B cell (primary cell): ENCODE data around the gene AHRR. TPM values are rescaled to one million over a fixed set of nuclear protein-coding genes. Genes with fewer than 3 reads are reported as not detected.
"Not testable (repeated sequence)": the region's sequence is repeated elsewhere in the genome, so short reads cannot be mapped to it uniquely, and the experiment has no call there.

ENCODE experiments used
- ATAC-seq: fragments of 200-7000 bp; cut with Tn5 transposase; one replicate; pipeline ENCODE4 v1.10.0; 2021; ENCODE audit warnings: low read depth, mild to moderate bottlenecking, moderate number of reproducible peaks, moderate library complexity
- CTCF ChIA-PET: fragments of 350-600 bp; sonication (Branson Sonifier 250); formaldehyde crosslinking; loops from one replicate; lab custom pipeline; 2021; ENCODE audit warnings: antibody characterized with exemption, inconsistent platforms; lab: Charles Lee
- POLR2A ChIA-PET: fragments of 350-600 bp; sonication (Branson Sonifier 250); formaldehyde crosslinking; loops from one replicate; lab custom pipeline; 2021; ENCODE audit warnings: antibody characterized with exemption; lab: Charles Lee
- DNase-seq: peaks from one replicate; pipeline ENCODE4 v3.0.0; 2013
- H2AFZ ChIP-seq: 2 replicates; pipeline ENCODE4 v1.6.1; 2012; ENCODE audit warnings: mild to moderate bottlenecking, low read depth, low read length; ENCODE audit not compliant: insufficient read depth, poor library complexity, severe bottlenecking
- H3K27ac ChIP-seq, 2 donors: 1 replicate in 1 of 2; 2 replicates in 1 of 2; pipeline ENCODE4 v1.5.1; 2012 to 2013; ENCODE audit warnings: low read length in 2 of 2, mild to moderate bottlenecking in 2 of 2, moderate library complexity in 1 of 2
- H3K27me3 ChIP-seq, 4 experiments: fragments of 200-600 bp in 1 of 4; sonication (generic) in 1 of 4; replicated peaks in 1 of 4; 1 replicate in 2 of 4; 2 replicates in 2 of 4; pipeline versions ENCODE4 v1.6.1 to v1.7.0; 2013 to 2016; ENCODE audit warnings: low read length in 3 of 4, mild to moderate bottlenecking in 2 of 4, mixed read lengths in 1 of 4, moderate library complexity in 1 of 4; ENCODE audit not compliant: insufficient read depth in 4 of 4, control insufficient read depth in 3 of 4; ENCODE audit errors: control extremely low read depth in 1 of 4
- H3K36me3 ChIP-seq, 2 experiments: replicated peaks in 1 of 2; 1 replicate in 1 of 2; 2 replicates in 1 of 2; pipeline versions ENCODE4 v1.6.1 to v1.7.1; 2013; ENCODE audit warnings: low read length in 1 of 2; ENCODE audit not compliant: insufficient read depth in 2 of 2, control insufficient read depth in 1 of 2; ENCODE audit errors: control extremely low read depth in 1 of 2, extremely low read depth in 1 of 2
- H3K4me1 ChIP-seq, 2 donors: fragments of 200-600 bp in 1 of 2; sonication (generic) in 1 of 2; 1 replicate in 1 of 2; 2 replicates in 1 of 2; pipeline versions ENCODE4 v1.5.1 to v1.6.1; 2013 to 2017; ENCODE audit warnings: low read length in 2 of 2; ENCODE audit not compliant: control insufficient read depth in 2 of 2, insufficient read depth in 2 of 2
- H3K4me2 ChIP-seq: replicated peaks from 2 replicates; pipeline ENCODE3; 2012; ENCODE audit warnings: mild to moderate bottlenecking, low read depth, low read length; ENCODE audit not compliant: poor library complexity, severe bottlenecking
- H3K4me3 ChIP-seq, 5 experiments: fragments of 200-600 bp in 1 of 5; sonication (generic) in 1 of 5; 1 replicate in 3 of 5; 2 replicates in 2 of 5; pipeline versions ENCODE4 v1.5.1 to v1.7.0; 2011 to 2016; ENCODE audit warnings: low read length in 4 of 5, mild to moderate bottlenecking in 4 of 5, low read depth in 2 of 5, control low read depth in 1 of 5, moderate library complexity in 1 of 5; ENCODE audit not compliant: insufficient read depth in 1 of 5; ENCODE audit errors: control extremely low read depth in 1 of 5, extremely low read depth in 1 of 5
- H3K79me2 ChIP-seq: fragments of 200-600 bp; sonication (generic); one replicate; pipeline ENCODE4 v1.6.0; 2016; ENCODE audit warnings: low read length; ENCODE audit not compliant: control insufficient read depth, insufficient read depth
- H3K9ac ChIP-seq: fragments of 200-600 bp; sonication (generic); 2 replicates; pipeline ENCODE4 v1.6.1; 2017; ENCODE audit warnings: mild to moderate bottlenecking, low read length, moderate library complexity
- H3K9me3 ChIP-seq, 3 donors: one replicate each; pipeline versions ENCODE4 v1.6.1 to v1.7.1; 2013; ENCODE audit warnings: low read length in 2 of 3; ENCODE audit not compliant: control insufficient read depth in 2 of 3, insufficient read depth in 1 of 3; ENCODE audit errors: control extremely low read depth in 1 of 3
- H4K20me1 ChIP-seq: 2 replicates; pipeline ENCODE4 v1.6.0; 2012; ENCODE audit warnings: mild to moderate bottlenecking, low read length; ENCODE audit not compliant: insufficient read depth, control insufficient read depth, poor library complexity, severe bottlenecking
- H3K27ac Mint-ChIP-seq: one replicate; pipeline ENCODE4 v1.8.0; 2021; ENCODE audit warnings: mixed read lengths
- H3K27me3 Mint-ChIP-seq: one replicate; pipeline ENCODE4 v1.8.0; 2021; ENCODE audit warnings: mixed read lengths
- H3K4me1 Mint-ChIP-seq: one replicate; pipeline ENCODE4 v1.8.0; 2021; ENCODE audit warnings: mixed read lengths
- H3K4me3 Mint-ChIP-seq: one replicate; pipeline ENCODE4 v1.8.0; 2021; ENCODE audit warnings: mixed read lengths
- H3K9me3 Mint-ChIP-seq: one replicate; pipeline ENCODE4 v1.8.0; 2022; ENCODE audit warnings: mixed read lengths; ENCODE audit not compliant: insufficient read depth
- WGBS: methylation state at CpG from one replicate; pipeline ENCODE4 v1.1.5; 2013; ENCODE audit warnings: missing lambda C conversion rate; ENCODE audit not compliant: insufficient coverage; 5-methylcytosine and 5-hydroxymethylcytosine counted together
- intact Hi-C: fragments of 100-400 bp; cut with micrococcal nuclease; formaldehyde crosslinking; loops from one replicate; pipeline ENCODE4 v1.10.0; 2022
- polyA plus RNA-seq: library from polyadenylated mRNA; depleted of rRNA; stranded (reverse); fragments of >200 nt; gene quantifications from 2 replicates; pipeline ENCODE4 v1.2.3, GENCODE V29; 2012
- total RNA-seq, 2 donors: library from RNA; stranded (reverse); fragments of 120-200 nt in 1 of 2; gene quantifications; 1 replicate in 1 of 2; 2 replicates in 1 of 2; pipeline versions ENCODE4 v1.2.3 to v1.2.4, GENCODE V29; 2013 to 2022

Gene AHRR
- total and polyA plus RNA-seq, 2 donors (not counting 1 experiment from before 2014, with no cell fraction given): 0.13 to 1.7 TPM

DNA sequence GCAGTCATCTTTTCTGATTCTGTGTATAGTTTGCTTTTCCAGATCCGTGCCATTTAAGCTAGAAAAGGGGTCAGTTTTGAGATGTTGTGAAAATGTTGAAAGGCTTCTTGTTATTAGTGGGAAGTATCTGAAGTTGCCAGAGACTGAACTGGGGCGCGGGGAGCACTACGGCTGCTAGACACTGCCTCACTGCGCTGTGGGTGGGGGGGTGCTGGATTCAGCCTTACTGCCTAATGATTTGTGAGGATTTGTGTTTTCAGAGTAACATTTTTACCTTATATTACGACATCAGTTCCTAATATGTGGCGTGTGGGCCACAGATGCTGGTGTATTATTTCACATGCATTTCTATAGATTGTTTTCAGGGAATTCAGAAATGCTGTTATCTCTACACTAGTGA is 48.0 kb upstream of the AHRR start:
- not testable (repeated sequence) for H3K4me3 ChIP-seq, H3K27ac Mint-ChIP-seq
- peaks cover 53% of the 10 kb centered on the region for H3K79me2 ChIP-seq

DNA sequence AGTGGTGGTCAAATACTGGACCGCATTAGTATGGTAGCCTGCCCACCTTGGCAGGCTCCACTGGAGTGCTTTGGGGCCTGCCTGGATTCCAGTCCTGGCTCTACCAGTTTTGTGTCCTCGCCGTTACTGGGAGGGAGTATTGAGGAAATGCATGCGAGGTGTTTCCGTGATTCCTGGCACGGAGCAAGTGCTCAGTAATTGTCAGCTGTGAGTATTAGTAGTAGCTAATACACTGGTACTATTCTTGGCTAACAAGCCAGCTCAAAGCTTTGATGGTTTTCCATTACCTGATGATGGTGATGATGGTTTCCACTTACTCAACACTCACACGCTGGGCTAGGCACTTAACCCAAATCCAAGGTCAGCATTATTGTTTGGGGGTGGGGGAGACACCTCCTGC is 47.2 kb upstream of the AHRR start:
- H3K4me2 ChIP-seq, H3K27me3 Mint-ChIP-seq, H3K4me3 Mint-ChIP-seq, H3K9me3 Mint-ChIP-seq, ATAC-seq, POLR2A ChIA-PET, H3K9ac ChIP-seq, H3K4me3 ChIP-seq, H2AFZ ChIP-seq, intact Hi-C loops, CTCF ChIA-PET, DNase-seq, H3K27ac Mint-ChIP-seq, H3K9me3 ChIP-seq, H3K27ac ChIP-seq, H3K27me3 ChIP-seq: not testable (repeated sequence)
- Histone ChIP-seq H3K4me1 (peaks cover 0 to 14% of the 10 kb centered on the region in 2 donors), H3K79me2 (peaks cover 62% of the 10 kb centered on the region), H4K20me1 (peaks cover 34% of the 10 kb centered on the region), H3K36me3 (peaks cover 0 to 21% of the 10 kb centered on the region in 2 experiments)
- H3K4me1 Mint-ChIP-seq: peaks cover 29% of the 10 kb centered on the region
- no CpG with 5 or more reads among the region's 7 CpGs for WGBS

More for the DNA sequence above, 48.0 kb upstream of the AHRR start:
- H3K27me3 Mint-ChIP-seq, H3K27me3 ChIP-seq, DNase-seq, H3K9me3 Mint-ChIP-seq, H3K9ac ChIP-seq, POLR2A ChIA-PET, H3K27ac ChIP-seq, intact Hi-C loops, H3K9me3 ChIP-seq, CTCF ChIA-PET, H2AFZ ChIP-seq, ATAC-seq, H3K4me2 ChIP-seq: not testable (repeated sequence)
- 100% methylated on average over 4 of the region's 7 CpGs for WGBS
- H4K20me1 ChIP-seq: peaks cover 25% of the 10 kb centered on the region
- Mint-ChIP-seq H3K4me3 (peak overlapping the region; percentile 80), H3K4me1 (peaks cover 26% of the 10 kb centered on the region)
- H3K4me1 ChIP-seq: peaks cover 0 to 14% of the 10 kb centered on the region in 2 donors
- H3K36me3 ChIP-seq: peaks cover 0 to 21% of the 10 kb centered on the region in 2 experiments
